ENCODE measurements around the gene ZNF532. TPM values are rescaled to one million over a fixed set of nuclear protein-coding genes. Genes with fewer than 3 reads are reported as not detected.

The ZNF532 gene
- total and polyA plus RNA-seq, 9 of the 15 experiments (the other 6 are each of a cell fraction or from before 2014, with no cell fraction given), result 0.42 TPM; not detected in 8

DNA sequence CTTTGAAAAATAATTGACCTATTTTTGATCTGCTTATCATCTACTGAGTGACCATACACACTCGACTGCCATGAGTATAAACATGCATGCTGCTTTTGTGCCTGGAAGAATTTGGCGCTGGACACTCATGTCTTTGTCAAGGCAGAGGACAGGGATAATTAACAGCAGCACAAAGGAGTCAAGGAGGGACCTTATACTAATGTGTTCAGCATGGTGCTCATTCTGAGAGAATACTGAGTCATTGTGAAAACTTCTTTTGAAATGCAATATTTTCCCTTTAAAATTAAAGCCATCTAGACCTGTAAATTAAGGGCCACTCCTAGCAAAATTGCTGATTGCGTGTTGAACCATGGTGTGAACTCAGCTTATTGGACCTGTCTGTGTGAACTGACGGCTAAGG lies 116.3 kb downstream of the ZNF532 start (continued):
- TF ChIP-seq RBBP5 (IDR thresholded peaks at IDR 0.05; ENCODE audit: borderline replicate concordance, insufficient read depth, low read length, poor library complexity, severe bottlenecking), result no peak
- TF ChIP-seq, protein P1, sequence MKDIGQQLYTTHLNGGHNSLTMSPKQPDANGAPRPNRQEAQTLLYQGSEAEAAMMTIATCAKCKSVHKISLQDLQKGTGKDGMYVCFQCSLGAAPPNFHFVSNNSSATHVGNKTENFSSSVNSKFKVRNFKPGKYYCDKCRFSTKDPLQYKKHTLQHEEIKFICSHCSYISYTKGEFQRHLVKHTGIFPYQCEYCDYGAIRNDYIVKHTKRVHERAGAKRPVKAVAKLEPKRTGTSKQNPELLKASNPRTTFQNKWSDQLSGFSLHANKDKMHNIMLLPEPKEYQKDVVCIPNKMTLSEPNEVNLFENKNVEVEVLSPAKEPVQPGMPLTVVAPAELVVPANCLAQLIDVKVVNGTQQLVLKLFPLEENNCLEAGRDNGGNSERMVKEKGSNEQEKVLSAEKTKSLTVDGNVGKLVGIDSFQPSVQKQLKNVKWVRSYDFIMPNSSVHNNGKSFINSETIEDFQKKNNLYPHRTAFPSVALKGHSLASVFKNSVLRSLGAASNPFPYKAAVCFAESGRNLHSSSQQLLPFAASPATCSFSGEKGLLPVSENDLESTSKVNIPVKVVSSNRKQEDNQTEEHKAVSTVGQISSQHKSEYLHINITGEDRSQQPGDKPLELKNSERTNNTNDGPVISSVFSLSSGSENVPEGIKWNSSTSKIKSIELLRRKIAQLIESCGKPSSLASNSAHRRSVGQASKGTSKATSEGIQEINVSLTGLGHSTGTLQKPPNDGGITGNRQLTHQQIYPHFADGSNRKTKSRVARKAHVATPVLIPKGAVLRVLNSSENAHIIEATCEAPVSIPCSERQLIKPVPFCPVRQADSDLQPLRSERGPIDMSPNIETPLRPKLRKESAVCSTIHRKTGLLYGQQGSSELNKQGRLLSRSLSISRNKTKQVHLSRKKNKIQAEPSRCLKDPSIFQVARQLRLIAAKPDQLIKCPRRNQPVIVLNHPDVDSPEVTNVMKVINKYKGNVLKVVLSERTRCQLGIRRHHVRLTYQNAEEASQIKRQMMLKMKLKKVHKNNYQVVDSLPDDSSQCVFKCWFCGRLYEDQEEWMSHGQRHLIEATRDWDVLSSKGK (CRISPR knock-in tag; IDR thresholded peaks at IDR 0.05), result no peak
- TF ChIP-seq ILK (tag; IDR thresholded peaks at IDR 0.05; ENCODE audit: borderline replicate concordance, low read depth), result no peak
- no peak for TF ChIP-seq RBM22 (IDR thresholded peaks at IDR 0.05; ENCODE audit: low read depth, low read length, poor library complexity, severe bottlenecking)

DNA sequence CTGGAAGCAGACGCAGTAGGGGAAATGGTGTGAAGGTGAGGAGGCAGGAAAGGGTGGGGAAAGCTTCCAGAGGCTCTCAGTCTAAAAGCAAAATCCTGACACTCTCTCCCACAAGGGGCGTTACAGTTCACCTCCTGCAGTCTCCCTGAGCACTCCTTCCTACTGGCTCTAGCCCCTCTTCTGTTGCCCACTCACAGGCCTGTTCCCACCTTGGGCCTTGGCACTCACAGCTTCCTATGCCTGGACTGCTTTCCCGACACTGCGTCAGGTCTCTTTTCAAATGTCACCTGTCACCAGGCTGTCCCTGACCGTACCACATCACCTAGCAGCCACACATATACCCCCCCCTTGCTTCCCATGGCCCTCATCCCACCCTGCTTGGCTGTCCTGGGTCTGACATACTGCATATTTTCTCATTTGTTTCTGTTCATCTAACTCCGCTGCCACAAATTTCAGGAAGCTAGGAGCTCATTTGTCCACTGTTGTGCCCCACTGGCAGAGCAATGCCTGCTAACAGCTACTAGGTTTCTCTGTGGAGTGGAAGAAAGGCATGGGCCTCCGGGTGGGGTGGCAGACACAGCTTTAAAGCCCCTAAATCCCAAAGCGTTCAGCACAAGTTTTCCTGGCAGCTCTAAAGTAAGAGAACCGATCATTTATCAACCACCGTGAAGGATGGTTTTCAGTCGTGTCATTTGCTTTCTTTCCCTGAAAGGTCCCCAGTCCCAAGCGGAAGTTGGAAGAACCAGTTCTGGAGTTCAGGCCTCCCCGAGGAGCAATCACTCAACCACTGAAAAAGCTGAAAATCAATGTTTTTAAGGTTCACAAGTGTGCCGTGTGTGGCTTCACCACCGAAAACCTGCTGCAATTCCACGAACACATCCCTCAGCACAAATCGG lies 118.8 kb downstream of the ZNF532 start:
- no peak for FAIRE-seq
- POLR2A ChIA-PET, result interaction anchor here (0.6 to 0.7 kb wide), 4 partner anchors 214 to 1334 kb away, joined by 3 to 4 read pairs (median 3); no protein-coding TSS in a partner anchor

More for the DNA sequence above, 118.8 kb downstream of the ZNF532 start:
- Histone ChIP-seq H3K27me3 (ENCODE audit: control insufficient read depth in 2 of 2, insufficient read depth in 2 of 2, low read length in 2 of 2) (peaks cover 0 to 15% of the 10 kb centered on the region in 2 experiments; a peak in 2 of 5 replicates), H2AFZ (ENCODE audit: low read depth, low read length) (no peak overlapping the region), H3K4me2 (ENCODE audit: insufficient read depth, low read length) (no peak overlapping the region), H3K36me3 (ENCODE audit: control insufficient read depth, insufficient read depth, low read length) (no peaks in the 10 kb centered on the region), H3K4me3 (no peak overlapping the region), H3K79me2 (ENCODE audit: control insufficient read depth, insufficient read depth, low read length) (no peaks in the 10 kb centered on the region), H3K9me1 (ENCODE audit: control insufficient read depth, insufficient read depth, low read length) (no peaks in the 10 kb centered on the region), H3K4me1 (replicated peaks in 1 of 2; ENCODE audit: control insufficient read depth in 2 of 2, insufficient read depth in 2 of 2, low read length in 2 of 2) (no peaks in the 10 kb centered on the region), H3K27ac (ENCODE audit: extremely low read depth, low read depth, low read length) (no peak overlapping the region), H3K9ac (ENCODE audit: insufficient read depth in 1 of 2, low read depth in 2 of 2, low read length in 2 of 2) (no peak overlapping the region), H4K20me1 (replicated peaks; ENCODE audit: control insufficient read depth, insufficient read depth, low read length) (no peaks in the 10 kb centered on the region), H3K9me3 (replicated peaks; ENCODE audit: control insufficient read depth, insufficient read depth, low read depth, low read length) (no peaks in the 10 kb centered on the region)
- TF ChIP-seq PHF8 (IDR thresholded peaks at IDR 0.05; ENCODE audit: borderline replicate concordance, low read length) (no peak), HIVEP1 (CRISPR knock-in tag; IDR thresholded peaks at IDR 0.05) (no peak), ZNF263 (CRISPR knock-in tag; IDR thresholded peaks at IDR 0.05; ENCODE audit: borderline replicate concordance) (no peak), ZNF143 (CRISPR knock-in tag; IDR thresholded peaks at IDR 0.05) (no peak)
- ATAC-seq, result no peak
- BruUV-seq (replicated peaks), result no TSS peak
- in situ Hi-C loops (cut with MboI) (no loop called here), intact Hi-C loops (cut with micrococcal nuclease) (no loop called here)
- no peak for DNase-seq (ENCODE audit: extremely low read depth in 1 of 4, low spot score in 3 of 4)
- CTCF ChIA-PET (ENCODE audit: low intra/inter-chr PET ratio), result no interaction called here
- WGBS (ENCODE audit: insufficient coverage, low coverage, missing lambda C conversion rate), result 1% methylated on average over 10 of the region's 17 CpGs
